ENCODE results near the gene NMRAL1.
A peak's percentile ranks its signal among the peaks of the same experiment; 100 is the strongest.

The NMRAL1 gene

GRCh38 chr16:4519274-4520058 lies 45.0 kb upstream of the NMRAL1 start:
- Histone ChIP-seq H3K27me3 (ENCODE audit: low read depth, low read length) (no peaks in the 10 kb centered on the region), H3K4me1 (ENCODE audit: low read length) (peaks cover 17% of the 10 kb centered on the region), H3K79me2 (ENCODE audit: low read length) (no peaks in the 10 kb centered on the region), H3K36me3 (replicated peaks; ENCODE audit: low read depth, low read length) (peaks cover 5% of the 10 kb centered on the region), H3K27ac (ENCODE audit: low read length) (no peak overlapping the region), H3K9ac (ENCODE audit: low read length) (no peak overlapping the region), H3K4me3 (ENCODE audit: low read length) (no peak overlapping the region), H3K9me3 (ENCODE audit: insufficient read depth, low read length) (no peaks in the 10 kb centered on the region), H4K20me1 (ENCODE audit: insufficient read depth, low read length) (peaks cover 10% of the 10 kb centered on the region; the same call in 1 of the 2 replicates), H3K4me2 (ENCODE audit: low read length) (no peak overlapping the region), H2AFZ (ENCODE audit: low read depth, low read length) (no peak overlapping the region)
- TF ChIP-seq EZH2phosphoT487 (IDR thresholded peaks at IDR 0.05; ENCODE audit: low read depth) (no peak), CTCF (IDR thresholded peaks at IDR 0.05; ENCODE audit: low read depth, low read length) (no peak)

GRCh38 chr16:4517812-4518680 lies 43.6 kb upstream of the NMRAL1 start:
- Histone ChIP-seq H3K36me3 (replicated peaks; ENCODE audit: low read depth, low read length) (peaks cover 10% of the 10 kb centered on the region), H3K4me1 (ENCODE audit: low read length) (peaks cover 24% of the 10 kb centered on the region), H3K27ac (ENCODE audit: low read length) (no peak overlapping the region), H3K4me2 (ENCODE audit: low read length) (no peak overlapping the region), H3K4me3 (ENCODE audit: low read length) (no peak overlapping the region), H2AFZ (ENCODE audit: low read depth, low read length) (no peak overlapping the region), H3K9ac (ENCODE audit: low read length) (no peak overlapping the region), H4K20me1 (ENCODE audit: insufficient read depth, low read length) (peaks cover 10% of the 10 kb centered on the region; the same call in 1 of the 2 replicates), H3K27me3 (ENCODE audit: low read depth, low read length) (no peaks in the 10 kb centered on the region), H3K9me3 (ENCODE audit: insufficient read depth, low read length) (no peaks in the 10 kb centered on the region), H3K79me2 (ENCODE audit: low read length) (no peaks in the 10 kb centered on the region)
- TF ChIP-seq CTCF (IDR thresholded peaks at IDR 0.05; ENCODE audit: low read depth, low read length) (peak; percentile 76), EZH2phosphoT487 (IDR thresholded peaks at IDR 0.05; ENCODE audit: low read depth) (no peak)

GRCh38 chr16:4515611-4516233 lies 41.3 kb upstream of the NMRAL1 start:
- H3K9me3 ChIP-seq (ENCODE audit: insufficient read depth, low read length) = no peaks in the 10 kb centered on the region
- peak overlapping the region; percentile 49 for H3K4me2 ChIP-seq (ENCODE audit: low read length)
- H3K27ac ChIP-seq (ENCODE audit: low read length) = peak overlapping the region; percentile 10; the same call in 1 of the 2 replicates
- peaks cover 16% of the 10 kb centered on the region for H3K36me3 ChIP-seq (replicated peaks; ENCODE audit: low read depth, low read length)
- peaks cover 10% of the 10 kb centered on the region; the same call in 1 of the 2 replicates for H4K20me1 ChIP-seq (ENCODE audit: insufficient read depth, low read length)
- no peak overlapping the region for H3K4me3 ChIP-seq (ENCODE audit: low read length)
- no peaks in the 10 kb centered on the region for H3K27me3 ChIP-seq (ENCODE audit: low read depth, low read length)
- H3K4me1 ChIP-seq (ENCODE audit: low read length) = peaks cover 24% of the 10 kb centered on the region
- no peak overlapping the region for H2AFZ ChIP-seq (ENCODE audit: low read depth, low read length)
- H3K9ac ChIP-seq (ENCODE audit: low read length) = no peak overlapping the region
- no peaks in the 10 kb centered on the region for H3K79me2 ChIP-seq (ENCODE audit: low read length)
- no peak for TF ChIP-seq EZH2phosphoT487 (IDR thresholded peaks at IDR 0.05; ENCODE audit: low read depth)
- no peak for TF ChIP-seq CTCF (IDR thresholded peaks at IDR 0.05; ENCODE audit: low read depth, low read length)

All from OCI-LY3 (cell line).